Bronchial epithelial cell (primary cell): ENCODE measurements around the gene C11orf91. TPM values are rescaled to one million over a fixed set of nuclear protein-coding genes. Genes with fewer than 3 reads are reported as not detected.

Experiments
- DNase-seq: peaks from one replicate; pipeline ENCODE4 v3.0.0-alpha.2; 2010; ENCODE audit warnings: low read depth
- FAIRE-seq: peaks from 2 replicates; lab custom pipeline; 2011; peaks lifted over from hg19 to GRCh38; lab: Jason Lieb, UNC
- H3K27me3 ChIP-seq: 2 replicates; pipeline ENCODE4 v1.5.1; 2011; ENCODE audit warnings: low read length; ENCODE audit not compliant: control insufficient read depth, insufficient read depth
- H3K36me3 ChIP-seq: 2 replicates; pipeline ENCODE4 v1.5.1; 2011; ENCODE audit warnings: low read length; ENCODE audit not compliant: control insufficient read depth, insufficient read depth
- H3K4me3 ChIP-seq: 2 replicates; pipeline ENCODE4 v1.5.1; 2011; ENCODE audit warnings: mild to moderate bottlenecking, low read depth, low read length, control low read depth
- CTCF ChIP-seq: IDR thresholded peaks from 2 replicates; pipeline ENCODE4 v1.5.1; 2011; ENCODE audit warnings: mild to moderate bottlenecking, moderate library complexity, low read length, control low read depth, inconsistent platforms; ENCODE audit not compliant: insufficient read depth, severe bottlenecking
- total RNA-seq: library from RNA; depleted of rRNA; stranded (reverse); fragments of >200 nt; gene quantifications from 2 replicates; pipeline ENCODE4 v1.2.1, GENCODE V29; 2014

The C11orf91 gene
- total RNA-seq, 1 donor from 2014 or later: not detected

GRCh38 chr11:33652930-33653329 lies 47.7 kb downstream of the C11orf91 start:
- Histone ChIP-seq H3K4me3 (no peak overlapping the region), H3K36me3 (no peaks in the 10 kb centered on the region), H3K27me3 (no peaks in the 10 kb centered on the region)
- FAIRE-seq: no peak
- no peak for TF ChIP-seq CTCF
- peak; percentile 26 for DNase-seq

GRCh38 chr11:33652431-33652830 lies 48.2 kb downstream of the C11orf91 start:
- DNase-seq (no peak), FAIRE-seq (no peak)
- Histone ChIP-seq H3K27me3 (no peaks in the 10 kb centered on the region), H3K36me3 (no peaks in the 10 kb centered on the region), H3K4me3 (no peak overlapping the region)
- no peak for TF ChIP-seq CTCF

GRCh38 chr11:33651990-33652389 lies 48.6 kb downstream of the C11orf91 start:
- H3K4me3 ChIP-seq: no peak overlapping the region
- DNase-seq (no peak), FAIRE-seq (no peak)
- no peaks in the 10 kb centered on the region for H3K27me3 ChIP-seq
- TF ChIP-seq CTCF: no peak
- no peaks in the 10 kb centered on the region for H3K36me3 ChIP-seq

- FAIRE-seq: no peak
- DNase-seq: no peak
- no peak for TF ChIP-seq CTCF
- H3K36me3 ChIP-seq: no peaks in the 10 kb centered on the region
- no peak overlapping the region for H3K4me3 ChIP-seq
- H3K27me3 ChIP-seq: no peaks in the 10 kb centered on the region
These were observed 49.1 kb downstream of the C11orf91 start for GRCh38 chr11:33651555-33651954.

GRCh38 chr11:33649944-33650343 lies 50.7 kb downstream of the C11orf91 start:
- Histone ChIP-seq H3K36me3 (no peaks in the 10 kb centered on the region), H3K4me3 (no peak overlapping the region), H3K27me3 (no peaks in the 10 kb centered on the region)
- DNase-seq: no peak
- no peak for TF ChIP-seq CTCF
- FAIRE-seq: no peak

Other genes starting within 250 kb of the C11orf91 start
- gene CD59, start 35.6 kb upstream of the C11orf91 start, total RNA-seq: 142 and 193 TPM in 2 replicates
- gene FBXO3, start 73.7 kb upstream of the C11orf91 start, total RNA-seq: 32.6 and 35.0 TPM in 2 replicates
- 0.77 and 1.1 TPM in 2 replicates for gene LMO2, start 191.2 kb upstream of the C11orf91 start, total RNA-seq